Dermis blood vessel endothelial cell (primary cell): ENCODE results near the gene KLF7. TPM values are rescaled to one million over a fixed set of nuclear protein-coding genes. Genes with fewer than 3 reads are reported as not detected.

ENCODE experiments used
- DNase-seq: peaks from one replicate; pipeline ENCODE4 v3.0.0; 2010
- total RNA-seq: library from RNA; depleted of rRNA; stranded (reverse); fragments of >200 nt; gene quantifications from 2 replicates; pipeline ENCODE4 v1.2.3, GENCODE V29; 2014

KLF7 gene
- total RNA-seq, 1 donor from 2014 or later: 14.0 TPM

DNA sequence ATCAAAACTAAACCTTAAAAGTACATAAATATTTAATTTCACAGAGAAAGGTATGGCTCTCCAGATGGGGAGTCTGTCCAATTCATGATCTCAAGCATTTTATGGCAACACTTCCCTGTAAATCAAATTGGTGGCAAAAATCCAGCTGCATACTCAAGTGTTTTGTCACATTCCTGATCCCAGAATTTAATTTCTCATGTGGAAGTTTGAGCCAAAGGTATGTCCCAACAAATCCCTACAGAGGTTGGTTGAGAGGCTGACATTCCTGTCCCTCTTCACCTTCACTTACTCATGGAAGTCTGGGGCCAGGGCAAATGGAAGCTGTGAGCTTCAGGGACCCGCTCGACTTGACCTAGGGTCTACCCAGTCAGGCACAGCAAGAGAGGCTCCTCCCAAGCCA lies 17.7 kb downstream of the KLF7 start:
- DNase-seq: peak; percentile 50

DNA sequence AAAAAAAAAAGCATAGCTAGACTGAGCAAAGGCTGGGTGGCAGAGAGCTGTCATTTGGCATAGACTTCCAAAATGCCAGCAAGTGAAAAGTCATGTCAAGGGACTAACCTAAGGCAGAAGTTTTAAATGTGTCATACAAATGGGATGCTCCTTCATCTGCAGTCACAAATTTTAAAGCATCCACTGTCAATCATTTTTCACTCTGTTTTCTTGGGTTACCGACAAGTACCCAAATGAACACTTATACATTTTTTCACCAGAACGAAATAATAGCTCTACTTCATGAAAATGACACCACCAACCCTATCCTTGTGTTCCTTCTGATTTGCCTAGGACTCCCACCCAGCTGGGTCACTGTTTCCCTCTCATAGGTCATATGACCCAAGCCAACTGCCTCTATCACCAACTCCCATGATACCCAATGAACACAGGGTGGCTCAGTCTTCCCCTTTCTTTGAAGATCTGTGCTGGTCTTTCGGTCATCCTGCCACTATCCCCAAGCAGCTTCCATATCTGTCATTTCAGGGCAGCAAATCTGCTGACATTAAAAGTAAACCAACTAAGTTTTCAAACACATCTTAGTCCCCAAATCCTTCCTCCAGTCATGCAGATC lies 21.5 kb downstream of the KLF7 start:
- DNase-seq: no peak

DNA sequence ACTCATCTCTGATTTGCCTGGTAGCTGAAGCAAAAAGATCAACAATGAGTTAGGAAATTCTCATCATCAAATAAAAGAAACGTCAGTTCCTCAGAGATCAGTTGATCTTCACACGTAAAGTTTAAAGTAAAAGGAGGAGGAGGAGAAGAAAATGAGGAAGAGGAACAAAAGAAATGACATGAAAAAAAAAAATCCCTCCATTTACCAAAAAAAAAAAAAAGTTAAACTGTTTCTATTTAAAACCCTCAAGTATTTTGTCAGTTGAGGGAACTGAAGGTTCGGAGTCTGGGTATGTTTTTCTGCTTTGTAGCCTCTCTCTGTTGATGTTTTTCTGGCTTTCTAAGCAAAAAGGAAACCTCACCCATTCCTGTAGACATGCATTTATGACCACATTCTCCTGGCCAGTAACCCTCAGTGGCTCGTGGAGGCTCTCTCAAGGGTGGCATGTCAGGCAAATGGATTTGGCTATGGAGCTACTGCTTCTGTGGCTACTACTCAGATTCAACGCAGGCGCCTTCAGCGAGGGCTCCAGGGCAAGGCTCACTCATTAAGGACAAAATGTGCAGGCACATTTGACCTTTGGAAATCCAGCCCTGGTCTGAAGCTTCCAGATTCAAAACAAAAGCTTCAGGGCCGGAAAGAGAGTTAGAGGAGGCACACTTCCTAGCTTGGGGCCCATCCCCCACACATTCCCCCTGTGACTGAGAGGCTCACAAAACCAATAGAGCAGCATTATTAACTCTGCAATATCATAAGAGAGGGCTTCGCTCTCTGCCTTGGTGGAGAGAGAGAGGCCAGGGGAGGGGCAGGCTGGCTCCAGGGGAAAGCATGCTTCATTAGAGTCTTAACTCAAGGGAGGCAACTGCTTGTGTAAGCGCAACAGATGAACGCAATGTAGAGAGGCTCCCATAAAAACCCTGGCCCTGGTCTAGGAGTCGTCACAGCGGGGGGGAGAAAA lies 22.3 kb downstream of the KLF7 start:
- DNase-seq: peak; percentile 90

DNA sequence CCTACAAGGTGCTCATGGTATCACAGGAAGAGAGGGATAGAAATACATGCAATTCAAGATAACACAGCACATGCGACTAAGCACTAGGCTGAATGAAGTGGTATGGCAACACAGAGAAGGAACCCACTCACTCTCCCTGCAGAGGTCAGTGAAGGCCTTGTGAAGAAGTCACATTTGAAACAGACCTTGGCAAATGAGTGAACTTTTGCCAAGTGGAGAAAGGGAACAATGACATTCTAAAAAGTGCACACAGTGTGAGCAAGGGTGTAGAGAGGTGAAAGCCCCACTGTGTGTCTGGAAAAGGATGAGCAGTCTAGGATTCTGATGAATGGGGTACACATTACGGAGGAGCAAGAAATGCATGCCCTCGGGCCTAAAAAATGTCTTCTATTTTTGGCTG lies 23.3 kb downstream of the KLF7 start:
- DNase-seq: peak; percentile 56

DNA sequence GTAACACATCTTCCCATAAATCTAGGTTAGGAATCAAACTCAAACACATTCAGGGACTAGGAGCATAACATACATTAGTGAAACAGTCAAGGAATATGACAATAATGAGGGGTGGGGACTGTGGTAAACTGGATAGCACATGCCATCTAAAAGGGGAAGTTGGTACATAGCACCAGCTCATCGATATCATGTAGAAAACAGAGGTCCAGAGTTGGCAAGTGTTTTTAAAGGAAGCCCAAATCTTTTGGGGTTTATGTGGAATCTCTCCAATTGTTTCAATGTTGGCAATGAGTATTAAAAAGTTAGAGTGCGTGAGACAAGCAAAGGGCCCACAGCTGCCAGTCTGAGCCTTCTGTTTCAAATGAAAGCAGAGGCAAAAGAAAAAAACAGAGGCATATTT lies 24.4 kb downstream of the KLF7 start:
- no peak for DNase-seq

DNA sequence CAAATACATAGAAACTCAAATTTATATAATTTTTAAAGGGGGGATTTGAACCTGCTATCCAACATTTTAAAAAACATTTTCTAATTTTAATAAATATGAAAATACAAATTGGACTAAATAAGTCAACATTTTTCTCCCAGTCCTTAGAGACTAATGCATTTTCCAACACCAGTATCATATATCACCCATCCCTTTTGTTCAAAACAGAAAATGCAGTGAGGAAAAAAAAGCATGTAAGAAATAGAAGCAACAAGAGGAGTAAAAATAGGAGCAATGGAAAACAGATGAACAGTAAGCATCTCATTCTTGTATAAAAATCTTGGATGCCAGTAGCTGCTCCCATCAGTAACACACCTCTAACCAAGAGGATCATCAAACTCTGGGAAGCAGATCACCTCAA lies 25.5 kb downstream of the KLF7 start:
- DNase-seq: no peak

DNA sequence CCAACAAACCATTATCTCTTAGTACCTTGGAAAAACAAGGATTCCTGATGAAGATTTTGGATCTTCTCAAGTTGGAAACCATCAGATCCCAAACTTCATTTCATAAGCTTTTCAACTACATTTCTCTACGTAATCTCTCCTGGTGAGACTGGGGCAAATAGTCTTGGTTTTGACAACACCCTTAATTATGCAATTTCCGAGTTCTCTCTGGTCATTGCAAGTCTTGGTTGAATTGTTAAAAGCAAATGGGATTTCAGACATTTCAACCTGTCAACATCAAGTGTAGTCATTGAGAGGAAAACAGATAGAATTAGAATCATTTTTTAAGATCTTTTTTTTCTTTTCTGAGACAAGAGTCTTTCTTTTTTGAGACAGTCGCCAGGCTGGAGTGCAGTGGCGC lies 26.2 kb downstream of the KLF7 start:
- no peak for DNase-seq

DNA sequence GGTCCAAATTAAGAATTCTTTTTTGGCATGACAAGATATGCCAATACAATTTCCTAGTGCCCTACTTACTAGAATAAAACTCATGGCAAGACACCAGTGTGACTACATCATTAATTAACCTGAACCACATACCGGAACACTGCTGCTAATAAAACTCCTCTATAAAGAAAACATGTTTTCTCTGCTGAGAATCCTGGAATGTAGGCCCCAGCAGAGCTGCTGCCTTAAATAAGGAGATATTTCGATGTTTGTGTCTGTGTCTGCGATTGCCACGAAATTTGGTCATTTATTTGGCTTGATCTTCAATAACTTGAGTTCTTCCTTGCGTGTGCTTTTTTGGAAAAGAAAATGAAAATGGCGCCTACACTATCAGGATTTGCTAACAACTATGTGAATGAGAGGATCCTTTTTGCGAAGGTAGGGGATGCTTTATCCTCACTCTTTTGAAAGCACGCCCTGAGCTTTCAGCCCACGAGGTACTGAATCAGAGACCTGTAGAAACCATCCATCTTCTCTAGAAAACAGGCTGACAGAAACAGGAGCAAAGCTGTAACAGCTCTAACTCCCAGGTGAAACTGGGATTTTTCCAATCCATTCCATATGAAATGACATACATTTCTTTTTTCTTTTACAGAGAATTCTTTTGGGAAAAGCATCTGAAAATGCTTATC lies 27.0 kb downstream of the KLF7 start:
- no peak for DNase-seq

DNA sequence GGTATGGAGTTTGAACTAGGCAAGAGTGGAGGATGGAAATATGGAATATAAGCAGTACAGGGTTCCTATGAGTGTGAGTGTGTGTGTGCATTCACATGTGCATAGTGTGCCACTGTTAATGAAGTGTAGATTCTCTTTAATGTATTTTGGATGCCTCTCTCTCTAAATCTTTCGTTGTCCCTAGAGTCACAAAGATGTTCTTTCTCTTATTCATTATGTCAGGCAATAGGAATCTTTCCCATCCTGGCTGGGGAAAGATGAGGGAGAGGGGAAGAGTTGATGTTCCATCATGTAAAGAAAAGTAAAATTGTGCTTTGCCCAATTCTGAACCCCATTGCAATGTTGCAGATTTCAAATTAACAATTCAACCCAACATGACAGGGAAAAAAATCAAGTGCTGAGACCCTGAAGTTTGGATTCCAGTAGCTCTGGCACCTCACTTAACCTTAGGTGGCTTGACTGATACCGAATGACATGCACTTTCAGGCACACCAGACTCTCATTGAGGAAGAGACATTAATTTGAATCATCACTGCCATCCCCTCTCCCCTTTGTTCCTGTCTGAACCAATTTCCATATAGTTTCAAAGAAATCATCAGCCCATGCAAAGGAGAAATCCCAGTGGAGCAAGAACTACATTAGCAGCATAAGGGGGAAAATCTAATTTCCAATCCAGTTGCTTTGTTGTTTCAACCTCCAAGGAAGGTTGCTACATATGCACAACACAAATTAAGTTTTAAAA lies 28.0 kb downstream of the KLF7 start:
- DNase-seq: no peak

DNA sequence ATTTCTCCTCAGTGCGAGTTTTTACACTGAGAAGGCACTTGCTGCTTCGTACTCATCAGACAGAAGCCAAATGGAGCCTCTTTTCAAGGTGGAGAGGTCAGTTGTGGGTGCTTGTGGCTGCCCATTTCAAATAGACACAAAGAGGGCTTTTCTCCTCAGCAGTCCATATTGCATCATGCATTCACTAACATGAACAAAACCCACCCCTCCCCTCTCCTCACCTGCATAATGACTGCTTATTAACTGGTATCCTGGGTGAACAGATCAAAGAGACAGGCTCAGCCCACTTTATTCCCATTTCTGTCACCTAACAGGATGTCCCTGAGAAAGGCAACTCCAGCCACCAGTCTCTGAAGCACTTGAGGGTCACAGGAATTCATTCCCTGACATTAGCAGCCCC lies 28.9 kb downstream of the KLF7 start:
- DNase-seq: no peak

DNA sequence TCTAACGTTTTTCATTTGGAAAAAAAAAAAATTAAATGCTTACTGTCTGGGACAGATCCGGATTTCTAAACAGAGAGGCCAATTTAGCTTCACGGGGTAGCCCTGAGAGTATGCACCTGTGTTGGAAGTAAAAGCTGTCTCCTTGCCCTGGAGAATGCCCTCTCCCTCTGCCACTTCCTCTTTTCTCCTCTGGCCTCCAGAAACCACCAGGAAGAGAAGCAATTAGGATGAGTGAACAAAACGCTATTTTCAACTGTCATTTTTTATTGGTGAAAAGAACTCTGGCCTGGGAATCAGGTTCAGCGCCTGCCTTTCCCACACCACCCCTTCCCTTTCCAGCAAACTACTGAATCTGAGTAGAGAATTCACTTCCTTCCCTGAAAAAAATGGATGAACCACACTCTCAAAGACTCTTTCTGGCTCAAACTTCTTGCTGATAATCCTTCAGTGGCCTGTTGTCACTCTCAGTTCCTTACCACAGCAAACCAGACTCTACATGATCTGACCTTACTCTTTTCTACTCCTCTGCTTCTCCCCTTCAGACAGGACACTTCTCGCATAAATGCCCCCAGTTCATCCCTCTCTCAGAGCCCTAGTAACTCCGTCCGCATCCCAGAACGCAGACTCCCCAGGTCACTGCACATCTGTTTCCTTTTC lies 29.8 kb downstream of the KLF7 start:
- DNase-seq: no peak

DNA sequence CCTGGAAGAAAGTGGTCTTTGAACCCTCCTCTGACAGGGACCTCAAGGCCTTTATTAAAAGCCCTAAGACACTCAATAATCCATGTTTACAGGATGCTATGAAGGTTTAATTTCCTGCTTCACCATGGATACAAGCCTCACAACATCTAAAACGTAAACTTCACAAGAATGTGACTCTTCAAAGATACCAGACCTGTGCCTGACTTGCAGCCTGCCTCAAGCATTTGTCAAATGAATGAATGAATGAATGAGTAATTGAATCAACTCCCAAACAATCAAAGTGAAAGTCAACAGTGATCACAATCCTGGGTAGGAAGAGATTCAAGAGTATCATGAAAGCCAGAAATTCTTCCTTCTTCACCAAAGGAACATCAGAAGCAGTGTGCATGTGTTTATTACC lies 30.4 kb downstream of the KLF7 start:
- peak; percentile 88 for DNase-seq

DNA sequence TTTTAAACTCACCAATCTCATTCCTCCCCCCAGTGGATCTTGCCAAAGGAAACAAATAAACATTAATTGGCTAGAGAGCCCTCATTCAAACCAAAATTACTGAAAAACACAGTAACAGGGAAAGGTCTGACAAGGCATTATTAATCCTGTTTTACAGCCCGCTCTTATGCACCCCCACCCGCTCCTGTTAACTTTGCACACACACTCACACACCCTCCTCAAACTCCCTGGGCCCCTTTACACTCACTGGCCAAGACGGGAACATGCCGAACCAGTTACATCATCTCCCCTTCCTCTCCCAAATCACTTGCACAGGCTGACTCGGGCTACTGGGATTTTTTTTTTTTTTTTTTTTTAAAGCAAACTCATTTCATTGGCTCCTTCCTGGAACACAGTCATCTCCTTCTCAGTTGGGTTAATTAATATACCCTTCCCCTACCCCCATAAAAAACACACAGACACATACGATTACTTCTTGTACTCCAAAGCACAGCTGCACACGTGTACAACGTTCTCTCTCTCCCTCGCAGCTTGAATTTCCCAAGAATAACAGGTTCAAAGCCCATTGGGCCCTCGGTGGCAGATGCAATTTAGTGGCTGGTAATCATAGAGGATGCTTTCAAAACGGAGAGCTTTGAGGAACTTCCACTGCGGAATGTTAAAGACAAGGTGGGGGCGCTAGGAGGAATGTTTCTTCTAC lies 31.8 kb downstream of the KLF7 start:
- peak; percentile 97 for DNase-seq

DNA sequence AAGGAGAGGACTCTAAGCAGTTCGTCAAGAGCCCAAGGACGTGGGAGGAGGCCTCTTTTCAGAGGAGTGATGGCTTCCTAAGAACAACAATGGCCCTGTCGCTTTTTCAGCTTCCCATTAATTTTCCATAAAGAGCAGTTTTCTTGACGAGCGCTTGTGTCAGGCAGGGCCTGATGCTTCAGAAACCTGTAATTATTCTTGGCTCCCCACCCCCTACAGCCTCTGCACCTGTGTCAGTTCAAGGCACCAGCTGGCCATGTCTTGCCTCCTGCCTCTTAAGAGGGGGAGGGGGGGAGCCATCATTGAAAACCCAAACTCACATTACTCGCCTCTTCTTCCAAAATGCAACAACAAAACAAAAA lies 32.3 kb downstream of the KLF7 start:
- DNase-seq: peak; percentile 65

DNA sequence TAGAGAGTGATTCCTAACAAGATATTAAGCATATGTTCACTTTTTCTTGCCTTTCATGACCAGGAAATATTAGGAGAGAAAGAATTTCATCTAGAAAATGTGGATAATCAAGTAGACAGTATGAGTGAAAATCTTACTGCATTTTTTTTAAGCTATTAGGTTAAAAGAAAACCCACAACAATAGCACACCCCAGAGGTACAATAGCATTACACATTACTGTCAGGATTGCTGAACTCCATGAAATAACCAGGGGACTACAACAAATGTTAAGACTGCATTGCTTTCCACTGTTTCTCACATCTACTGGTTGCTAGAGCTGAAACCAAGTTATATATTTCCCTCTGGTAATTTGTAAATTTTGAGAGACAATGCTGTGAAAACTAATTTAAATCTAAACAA lies 33.7 kb downstream of the KLF7 start:
- DNase-seq: peak; percentile 51

DNA sequence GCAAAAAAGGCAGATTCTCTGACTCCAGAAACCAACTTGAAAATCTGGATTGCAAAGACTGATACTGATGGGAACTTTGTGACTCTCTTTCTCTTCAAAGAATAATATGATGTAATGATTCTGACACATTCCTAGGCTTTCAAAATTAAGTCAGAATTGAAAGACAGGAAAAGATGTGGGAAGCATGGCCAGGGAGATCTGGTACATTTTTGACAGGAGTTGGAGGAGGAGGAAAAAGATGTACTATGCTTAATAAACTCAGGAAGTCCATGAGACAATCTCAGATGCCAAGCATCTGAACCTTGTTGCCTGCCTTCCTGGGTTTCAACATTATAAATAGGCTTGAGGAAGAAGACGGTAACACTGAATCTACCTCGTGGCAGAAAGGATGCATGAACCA lies 34.2 kb downstream of the KLF7 start:
- peak; percentile 74 for DNase-seq

DNA sequence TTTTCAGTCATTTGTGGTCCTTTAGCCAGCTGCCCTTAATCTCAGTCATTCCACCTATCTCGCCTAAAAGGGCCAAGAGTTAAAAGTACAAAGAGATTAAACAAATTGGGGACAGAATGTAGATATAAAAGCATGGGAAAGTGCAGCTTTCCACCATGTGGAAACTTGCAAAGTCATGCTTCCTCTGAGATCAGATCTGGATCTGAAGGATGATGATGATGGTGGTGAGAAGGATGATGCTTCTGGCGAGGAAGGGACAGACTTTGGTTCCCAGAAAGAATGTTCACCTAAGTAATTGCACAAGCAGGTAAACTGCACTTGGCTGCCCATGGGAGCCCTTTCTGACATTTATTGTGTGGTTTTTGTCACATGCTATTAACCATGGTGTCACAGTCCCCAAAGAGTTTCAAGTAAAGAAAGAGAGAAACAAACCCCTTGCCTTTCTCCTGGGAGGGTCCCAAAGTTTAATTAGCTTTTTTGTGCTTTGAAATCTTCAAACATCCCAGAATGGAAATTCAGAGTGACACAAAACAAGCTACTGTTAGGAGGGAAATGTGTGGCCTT lies 34.7 kb downstream of the KLF7 start:
- DNase-seq: peak; percentile 50

DNA sequence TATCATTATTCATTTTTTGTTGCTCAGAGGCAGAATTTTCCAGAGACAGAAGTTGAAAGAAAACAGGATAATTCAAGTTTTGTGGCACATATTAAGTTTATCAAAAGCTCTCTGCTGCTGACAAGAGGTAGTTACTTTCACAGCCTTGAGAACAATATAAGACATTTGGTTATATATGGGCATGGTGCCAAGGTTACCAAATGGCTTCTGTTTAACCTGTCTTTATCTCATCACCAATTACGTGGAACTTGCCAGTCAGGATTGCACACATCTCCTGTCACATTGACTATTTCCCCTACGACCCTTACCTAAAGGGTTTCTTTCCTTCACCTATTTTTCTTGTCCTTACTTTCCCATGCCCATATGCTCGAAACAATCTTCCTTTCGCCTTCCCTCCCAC lies 35.9 kb downstream of the KLF7 start:
- peak; percentile 50 for DNase-seq

DNA sequence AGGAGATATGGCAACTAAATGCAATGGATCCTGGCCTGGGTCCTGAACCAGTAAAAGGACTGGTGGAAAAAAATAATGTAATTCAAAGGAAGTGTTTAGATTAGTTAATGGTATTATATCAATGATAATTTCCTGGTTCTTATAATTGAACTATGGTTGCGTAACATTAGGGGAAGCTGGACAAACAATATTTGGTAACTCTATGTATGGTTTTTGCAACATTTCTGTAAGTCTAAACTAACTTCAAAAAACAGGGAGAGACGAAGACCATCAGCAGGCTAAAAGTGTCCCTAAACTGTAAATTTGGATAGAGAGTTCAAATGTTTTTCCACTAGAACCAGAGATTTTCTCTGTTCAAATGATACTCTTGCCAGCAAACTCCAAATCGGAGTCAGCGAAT lies 36.9 kb downstream of the KLF7 start:
- DNase-seq: no peak

DNA sequence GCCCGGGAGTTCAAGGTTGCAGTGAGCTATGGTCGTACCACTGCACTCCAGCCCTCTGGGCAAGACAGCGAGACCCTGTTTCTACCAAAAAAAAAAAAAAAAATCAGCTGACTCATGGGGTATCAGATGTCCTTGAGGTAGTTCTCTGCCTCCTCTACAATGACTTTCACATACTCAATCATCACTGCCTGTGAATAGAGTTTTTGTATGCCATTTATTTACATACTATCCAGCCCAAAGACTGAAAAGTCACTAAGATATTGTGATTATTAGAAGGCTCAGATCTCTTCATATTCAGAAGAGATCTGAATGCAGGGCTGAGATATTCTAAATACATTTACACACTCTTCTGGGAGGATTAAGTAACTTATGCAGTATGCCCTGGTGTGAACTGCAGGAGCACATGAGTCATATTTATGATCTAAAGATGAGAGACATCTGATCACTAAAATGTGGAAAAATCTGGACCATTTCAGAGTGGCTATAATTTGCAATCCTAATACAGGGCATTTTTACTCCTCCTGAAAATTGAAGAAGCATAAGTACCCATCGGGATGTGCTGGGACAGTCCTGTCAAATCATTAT lies 38.9 kb downstream of the KLF7 start:
- DNase-seq: no peak

DNA sequence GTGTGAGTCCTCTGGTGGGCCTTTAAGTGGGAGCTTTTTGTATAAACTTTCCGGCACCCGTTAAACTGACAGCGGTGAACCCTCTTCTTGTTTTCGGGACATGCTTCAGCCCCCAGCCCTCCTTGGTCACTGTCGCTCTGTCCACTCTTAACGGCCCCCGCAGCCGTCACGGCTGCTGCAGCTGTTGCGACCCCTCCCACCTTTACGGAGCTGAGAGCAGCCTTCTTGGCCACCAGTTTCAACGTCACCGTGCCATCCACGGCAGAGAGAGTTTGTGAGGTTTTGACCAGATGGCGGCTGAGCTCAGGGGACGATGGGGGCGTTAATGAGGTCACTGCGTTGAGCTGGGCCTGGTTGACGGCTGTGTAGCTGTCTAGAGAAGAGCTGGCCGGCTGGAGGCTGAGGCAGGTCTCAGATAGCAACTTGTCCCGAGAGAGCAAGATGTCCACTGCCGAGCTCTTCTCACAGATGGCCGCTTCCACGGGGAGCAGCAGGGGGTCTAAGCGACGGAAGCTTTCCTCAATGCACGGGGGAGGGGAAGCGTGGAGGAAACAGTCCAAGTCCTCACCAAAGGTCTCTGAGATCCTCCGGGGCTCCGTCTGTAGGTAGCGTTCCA lies 41.9 kb downstream of the KLF7 start:
- no peak for DNase-seq
